Neuron (in vitro differentiated cells): ENCODE results near the gene BMPR2.
"Not testable (repeated sequence)": the region's sequence is repeated elsewhere in the genome, so short reads cannot be mapped to it uniquely, and the experiment has no call there.

Experiments used
- H2AFZ ChIP-seq: one replicate; pipeline ENCODE4 v1.6.1; 2013; ENCODE audit warnings: low read depth, mild to moderate bottlenecking, inconsistent platforms, low read length, moderate library complexity
- H3K27me3 ChIP-seq: one replicate; pipeline ENCODE4 v1.6.1; 2013; ENCODE audit warnings: low read length; ENCODE audit not compliant: insufficient read depth
- H3K36me3 ChIP-seq: one replicate; pipeline ENCODE4 v1.6.1; 2013; ENCODE audit warnings: low read length; ENCODE audit not compliant: insufficient read depth
- H3K4me1 ChIP-seq: one replicate; pipeline ENCODE4 v1.6.1; 2013; ENCODE audit warnings: low read length; ENCODE audit not compliant: insufficient read depth
- H3K4me3 ChIP-seq: 2 replicates; pipeline ENCODE4 v1.5.1; 2013; ENCODE audit warnings: mild to moderate bottlenecking, low read length, moderate library complexity
- H3K9me3 ChIP-seq: one replicate; pipeline ENCODE4 v1.6.1; 2013; ENCODE audit warnings: low read length

Gene BMPR2

DNA sequence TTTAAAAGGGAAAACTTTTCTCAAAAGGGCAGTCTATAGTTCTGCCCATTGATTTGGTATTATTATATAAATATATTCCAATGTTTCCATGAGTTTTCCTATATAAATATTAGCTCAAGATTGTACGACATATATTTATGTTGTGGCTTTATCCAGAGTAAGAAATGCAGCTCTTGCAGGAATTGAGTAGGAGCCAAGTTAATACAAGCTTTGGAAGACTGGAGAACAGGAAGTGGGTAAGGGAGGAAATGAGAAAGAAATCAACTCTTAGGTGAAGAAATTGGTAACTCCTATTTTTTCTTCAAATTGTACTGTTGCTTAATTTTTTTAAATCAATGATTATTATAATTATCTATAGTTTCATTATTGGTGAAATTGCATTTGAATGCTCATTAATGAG is 153.3 kb downstream of the BMPR2 start:
- Histone ChIP-seq H3K4me3 (no peak overlapping the region), H3K4me1 (no peaks in the 10 kb centered on the region), H2AFZ (no peak overlapping the region), H3K9me3 (peaks cover 2% of the 10 kb centered on the region), H3K27me3 (no peaks in the 10 kb centered on the region), H3K36me3 (peaks cover 42% of the 10 kb centered on the region)

- Histone ChIP-seq H3K4me3 (no peak overlapping the region), H3K4me1 (no peaks in the 10 kb centered on the region), H2AFZ (no peak overlapping the region), H3K27me3 (no peaks in the 10 kb centered on the region), H3K9me3 (peaks cover 2% of the 10 kb centered on the region), H3K36me3 (peaks cover 42% of the 10 kb centered on the region)
Observed at GRCh38 chr2:202530038-202530437, 153.9 kb downstream of the BMPR2 start.

DNA sequence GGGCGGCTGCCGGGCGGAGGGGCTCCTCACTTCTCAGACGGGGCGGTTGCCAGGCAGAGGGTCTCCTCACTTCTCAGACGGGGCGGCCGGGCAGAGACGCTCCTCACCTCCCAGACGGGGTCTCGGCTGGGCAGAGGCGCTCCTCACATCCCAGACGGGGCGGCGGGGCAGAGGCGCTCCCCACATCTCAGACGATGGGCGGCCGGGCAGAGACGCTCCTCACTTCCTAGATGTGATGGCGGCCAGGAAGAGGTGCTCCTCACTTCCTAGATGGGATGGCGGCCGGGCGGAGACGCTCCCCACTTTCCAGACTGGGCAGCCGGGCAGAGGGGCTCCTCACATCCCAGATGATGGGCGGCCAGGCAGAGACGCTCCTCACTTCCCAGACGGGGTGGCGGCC is 159.2 kb downstream of the BMPR2 start:
- not testable (repeated sequence) for H3K9me3 ChIP-seq, H3K4me1 ChIP-seq, H3K4me3 ChIP-seq, H3K27me3 ChIP-seq, H2AFZ ChIP-seq
- H3K36me3 ChIP-seq = peaks cover 33% of the 10 kb centered on the region

DNA sequence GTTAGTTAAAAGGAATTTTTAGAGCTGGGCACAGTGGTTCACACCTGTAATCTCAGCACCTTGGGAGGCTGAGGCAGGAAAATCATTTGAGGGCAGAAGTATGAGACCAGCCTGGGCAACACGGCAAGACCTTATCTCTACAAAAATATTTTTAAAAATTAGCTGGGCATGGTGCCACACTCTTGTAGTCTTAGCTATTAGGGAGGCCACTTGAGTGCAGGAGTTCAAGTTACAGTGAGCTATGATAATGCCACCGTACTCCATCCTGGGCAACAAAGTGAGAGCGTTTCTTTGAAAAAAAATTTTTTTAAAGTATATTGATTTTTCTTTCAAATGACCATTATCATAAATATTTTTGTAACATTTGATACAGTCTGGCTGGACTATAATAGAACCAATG is 165.0 kb downstream of the BMPR2 start:
- no peaks in the 10 kb centered on the region for H3K27me3 ChIP-seq
- no peaks in the 10 kb centered on the region for H3K4me1 ChIP-seq
- no peaks in the 10 kb centered on the region for H3K9me3 ChIP-seq
- no peak overlapping the region for H2AFZ ChIP-seq
- H3K36me3 ChIP-seq = peaks cover 21% of the 10 kb centered on the region
- no peak overlapping the region for H3K4me3 ChIP-seq

- Histone ChIP-seq H3K27me3 (no peaks in the 10 kb centered on the region), H3K36me3 (peaks cover 22% of the 10 kb centered on the region), H3K9me3 (no peaks in the 10 kb centered on the region), H2AFZ (no peak overlapping the region), H3K4me1 (no peaks in the 10 kb centered on the region), H3K4me3 (no peak overlapping the region)
Observed at GRCh38 chr2:202542142-202542541, 166.0 kb downstream of the BMPR2 start.

DNA sequence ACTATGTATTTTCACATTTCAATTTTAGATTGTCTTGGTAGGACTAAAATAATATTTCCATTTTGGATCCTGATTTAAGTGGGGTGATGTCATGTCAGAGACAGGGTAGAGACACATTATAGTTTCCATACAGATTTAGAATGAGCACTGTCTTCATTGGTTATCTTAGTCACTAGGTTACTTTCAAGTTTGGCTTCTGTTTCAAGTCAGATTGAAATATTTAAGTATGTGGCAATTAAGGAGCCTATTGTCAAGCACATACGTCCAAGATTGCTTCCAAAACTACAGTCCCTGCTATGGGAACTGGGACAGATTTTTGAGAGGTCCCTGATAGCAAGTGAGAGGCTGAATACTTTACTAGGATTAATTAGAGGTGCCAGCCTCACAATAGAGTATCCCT is 169.4 kb downstream of the BMPR2 start:
- Histone ChIP-seq H3K4me1 (no peaks in the 10 kb centered on the region), H3K9me3 (no peaks in the 10 kb centered on the region), H3K36me3 (peaks cover 26% of the 10 kb centered on the region), H3K27me3 (no peaks in the 10 kb centered on the region), H3K4me3 (no peak overlapping the region), H2AFZ (no peak overlapping the region)

DNA sequence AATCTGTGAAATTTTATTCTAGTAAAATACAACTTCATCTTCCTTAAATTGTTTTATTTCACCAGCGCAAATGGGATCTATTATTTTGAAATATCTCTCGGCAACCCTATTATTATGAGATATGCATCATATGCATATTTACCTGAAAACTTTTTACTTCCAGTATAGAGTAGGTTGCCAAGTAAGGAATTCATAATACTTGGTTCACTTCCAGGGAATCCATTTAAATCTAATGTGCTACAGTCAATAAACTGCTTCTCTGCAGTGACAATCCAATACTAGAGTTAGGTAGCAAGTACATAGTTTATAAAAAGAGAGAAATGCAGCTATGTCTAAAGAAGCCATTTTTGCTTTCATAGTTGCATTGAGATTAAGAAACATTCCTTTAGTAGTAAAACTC is 169.8 kb downstream of the BMPR2 start:
- Histone ChIP-seq H3K27me3 (no peaks in the 10 kb centered on the region), H2AFZ (no peak overlapping the region), H3K36me3 (peaks cover 26% of the 10 kb centered on the region)

DNA sequence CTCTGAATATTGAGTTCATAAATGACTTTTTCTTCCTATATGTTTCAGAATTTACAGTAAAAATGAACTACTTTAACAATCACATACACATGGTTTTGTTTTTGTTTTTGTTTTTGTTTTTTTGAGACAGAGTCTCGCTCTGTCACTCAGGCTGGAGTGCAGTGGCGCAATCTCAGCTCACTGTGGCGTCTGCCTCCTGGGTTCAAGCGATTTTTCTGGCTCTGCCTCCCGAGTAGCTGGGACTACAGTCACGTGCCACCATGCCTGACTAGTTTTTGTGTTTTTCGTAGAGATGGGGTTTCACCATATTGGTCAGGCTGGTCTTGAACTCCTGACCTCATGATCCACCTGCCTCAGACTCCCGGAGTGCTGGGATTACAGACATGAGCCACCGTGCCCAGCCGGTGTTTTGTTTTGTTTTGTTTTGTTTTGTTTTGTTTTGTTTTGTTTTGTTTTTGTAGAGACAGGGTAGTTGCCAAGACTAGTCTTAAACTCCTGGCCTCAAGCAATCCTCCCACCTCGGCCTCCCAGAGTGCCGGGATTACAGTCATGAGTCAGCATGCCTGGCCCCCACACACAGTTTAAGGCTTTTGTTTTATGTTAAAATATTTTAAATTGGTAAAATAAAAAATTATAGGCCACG is 170.5 kb downstream of the BMPR2 start:
- not testable (repeated sequence) for H3K4me1 ChIP-seq

More for the DNA sequence above, 169.8 kb downstream of the BMPR2 start:
- no peaks in the 10 kb centered on the region for H3K4me1 ChIP-seq
- no peak overlapping the region for H3K4me3 ChIP-seq
- H3K9me3 ChIP-seq = no peaks in the 10 kb centered on the region

DNA sequence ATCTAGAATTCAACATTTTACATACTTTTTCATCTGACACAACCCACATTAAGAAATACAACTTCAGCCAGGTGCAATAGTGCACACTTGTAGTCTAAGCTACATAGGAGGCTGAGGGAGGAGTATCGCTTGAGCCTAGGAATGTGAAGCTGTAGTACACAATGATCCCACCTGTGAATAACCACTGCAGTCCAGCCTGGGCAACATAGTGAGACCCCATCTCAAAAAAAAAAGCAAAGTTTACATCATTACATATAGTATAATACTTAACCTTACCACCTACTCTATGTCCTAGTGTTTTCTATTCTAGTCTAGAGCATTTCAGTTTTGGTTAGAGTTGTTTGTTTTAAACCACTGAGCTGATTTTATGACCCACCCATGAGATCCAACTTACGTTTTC is 172.1 kb downstream of the BMPR2 start:
- Histone ChIP-seq H3K4me1 (no peaks in the 10 kb centered on the region), H3K9me3 (no peaks in the 10 kb centered on the region), H3K27me3 (no peaks in the 10 kb centered on the region), H3K36me3 (peaks cover 25% of the 10 kb centered on the region), H2AFZ (no peak overlapping the region), H3K4me3 (no peak overlapping the region)

More for the DNA sequence above, 170.5 kb downstream of the BMPR2 start:
- H3K36me3 ChIP-seq = peaks cover 21% of the 10 kb centered on the region
- not testable (repeated sequence) for H3K4me3 ChIP-seq, H3K9me3 ChIP-seq, H3K27me3 ChIP-seq, H2AFZ ChIP-seq

GRCh38 chr2:202551000-202551399 is 174.9 kb downstream of the BMPR2 start:
- not testable (repeated sequence) for H3K9me3 ChIP-seq, H3K4me3 ChIP-seq, H3K4me1 ChIP-seq, H3K27me3 ChIP-seq, H2AFZ ChIP-seq
- H3K36me3 ChIP-seq = peaks cover 43% of the 10 kb centered on the region

DNA sequence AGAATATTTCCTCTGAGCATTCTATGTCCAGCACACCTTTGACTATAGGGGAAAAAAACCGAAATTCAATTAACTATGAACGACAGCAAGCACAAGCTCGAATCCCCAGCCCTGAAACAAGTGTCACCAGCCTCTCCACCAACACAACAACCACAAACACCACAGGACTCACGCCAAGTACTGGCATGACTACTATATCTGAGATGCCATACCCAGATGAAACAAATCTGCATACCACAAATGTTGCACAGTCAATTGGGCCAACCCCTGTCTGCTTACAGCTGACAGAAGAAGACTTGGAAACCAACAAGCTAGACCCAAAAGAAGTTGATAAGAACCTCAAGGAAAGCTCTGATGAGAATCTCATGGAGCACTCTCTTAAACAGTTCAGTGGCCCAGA is 179.2 kb downstream of the BMPR2 start:
- Histone ChIP-seq H3K4me1 (no peaks in the 10 kb centered on the region), H3K4me3 (no peak overlapping the region), H3K36me3 (peaks cover 57% of the 10 kb centered on the region)

DNA sequence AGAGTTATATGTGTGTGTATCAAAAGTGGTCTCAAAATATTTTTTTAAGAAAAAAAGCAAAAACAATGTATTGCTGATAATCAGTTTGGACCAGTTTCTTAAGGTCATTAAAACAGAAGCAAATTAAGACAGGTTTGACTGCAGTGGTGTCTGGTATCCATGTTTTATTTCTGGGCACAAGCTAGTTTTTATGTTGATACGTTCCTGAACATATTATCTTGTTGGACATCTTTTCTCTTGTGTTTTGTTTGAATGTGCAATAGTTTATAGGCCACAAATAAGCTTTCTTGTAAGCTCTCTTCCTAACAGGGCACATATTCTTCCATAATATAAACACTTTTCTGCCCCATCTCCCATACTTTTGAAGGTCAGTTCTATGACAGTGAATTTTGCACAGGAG is 184.1 kb downstream of the BMPR2 start:
- H3K36me3 ChIP-seq = peaks cover 43% of the 10 kb centered on the region
- no peak overlapping the region for H3K4me3 ChIP-seq
- H2AFZ ChIP-seq = no peak overlapping the region
- H3K4me1 ChIP-seq = no peaks in the 10 kb centered on the region
- H3K27me3 ChIP-seq = no peaks in the 10 kb centered on the region
- H3K9me3 ChIP-seq = no peaks in the 10 kb centered on the region

More for the DNA sequence above, 179.2 kb downstream of the BMPR2 start:
- Histone ChIP-seq H2AFZ (no peak overlapping the region), H3K27me3 (no peaks in the 10 kb centered on the region), H3K9me3 (no peaks in the 10 kb centered on the region)

GRCh38 chr2:202564226-202564625 is 188.1 kb downstream of the BMPR2 start:
- Histone ChIP-seq H3K36me3 (peaks cover 20% of the 10 kb centered on the region), H3K9me3 (no peaks in the 10 kb centered on the region), H3K4me1 (no peaks in the 10 kb centered on the region), H2AFZ (no peak overlapping the region), H3K4me3 (no peak overlapping the region), H3K27me3 (no peaks in the 10 kb centered on the region)

DNA sequence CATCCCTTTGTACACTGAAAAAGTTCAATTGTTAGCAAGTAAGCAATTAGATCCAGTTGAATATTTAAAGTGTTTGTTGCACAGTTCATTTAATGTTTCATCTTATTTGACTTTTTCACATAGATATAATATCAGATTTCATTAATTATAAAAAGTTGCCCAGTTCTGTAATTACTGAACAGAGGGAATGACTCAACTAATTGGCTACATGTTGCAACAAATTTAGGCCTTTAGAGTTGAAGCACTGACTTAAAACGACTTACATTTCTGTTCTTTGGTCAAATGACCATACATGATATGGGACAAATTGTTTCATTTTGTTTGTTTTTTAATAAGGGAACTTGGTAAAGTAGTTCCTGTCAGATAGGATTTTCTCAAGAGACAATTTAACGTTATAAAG is 190.2 kb downstream of the BMPR2 start:
- Histone ChIP-seq H3K27me3 (no peaks in the 10 kb centered on the region), H3K36me3 (peaks cover 10% of the 10 kb centered on the region), H3K4me1 (no peaks in the 10 kb centered on the region), H2AFZ (no peak overlapping the region), H3K4me3 (no peak overlapping the region), H3K9me3 (no peaks in the 10 kb centered on the region)
